Measurements from ENCODE around the gene IDI2. TPM values are rescaled to one million over a fixed set of nuclear protein-coding genes. Genes with fewer than 3 reads are reported as not detected.
A peak's percentile ranks its signal among the peaks of the same experiment; 100 is the strongest.
"Not testable (repeated sequence)": the region's sequence is repeated elsewhere in the genome, so short reads cannot be mapped to it uniquely, and the experiment has no call there.

The IDI2 gene
- total RNA-seq, 3 donors from 2014 or later (not counting 1 experiment from before 2014, with no cell fraction given), result not detected

GRCh38 chr10:1011696-1012095 lies 14.0 kb downstream of the IDI2 start:
- no peaks in the 10 kb centered on the region for H3K27me3 Mint-ChIP-seq (ENCODE audit: low read depth in 2 of 2)
- no peak for TF ChIP-seq CTCF (IDR thresholded peaks at IDR 0.05)
- no peak overlapping the region for H3K4me3 Mint-ChIP-seq
- H3K4me3 ChIP-seq (ENCODE audit: low read length), result no peak overlapping the region
- H3K9me3 ChIP-seq (ENCODE audit: control insufficient read depth, insufficient read depth, low read length), result no peaks in the 10 kb centered on the region
- peak overlapping the region; percentile 17 to 67 for H3K27ac Mint-ChIP-seq
- H3K36me3 Mint-ChIP-seq, result peaks cover 36% of the 10 kb centered on the region
- peaks cover 0 to 39% of the 10 kb centered on the region in 2 donors for H3K4me1 Mint-ChIP-seq
- H3K27me3 ChIP-seq (ENCODE audit: control insufficient read depth, insufficient read depth, low read length), result no peaks in the 10 kb centered on the region
- H3K4me1 ChIP-seq (ENCODE audit: control insufficient read depth, insufficient read depth, low read length), result no peaks in the 10 kb centered on the region
- H3K27ac ChIP-seq (ENCODE audit: low read length), result no peak overlapping the region
- intact Hi-C loops (cut with micrococcal nuclease), result loop anchor here (5.0 kb wide), 1 partner anchor 51 kb away; no protein-coding TSS in a partner anchor
- 96% methylated on average over 16 of the region's 16 CpGs for WGBS (ENCODE audit: insufficient coverage)
- peaks cover 82% of the 10 kb centered on the region for H3K36me3 ChIP-seq (ENCODE audit: control insufficient read depth, insufficient read depth, low read length)
- ATAC-seq (peak in 1 of 3 donors; percentile 15), DNase-seq (no peak)
- H3K9me3 Mint-ChIP-seq, result no peaks in the 10 kb centered on the region

GRCh38 chr10:1010703-1011102 lies 15.0 kb downstream of the IDI2 start:
- H3K9me3 Mint-ChIP-seq, result no peaks in the 10 kb centered on the region
- H3K27ac Mint-ChIP-seq, result peak overlapping the region in 1 of 2 donors; percentile 67

GRCh38 chr10:1009947-1010346 lies 15.7 kb downstream of the IDI2 start:
- intact Hi-C loops (cut with micrococcal nuclease), result loop anchor here (1.0 to 5.0 kb wide), 3 partner anchors 22 to 52 kb away; partner anchors contain the start of genes GTPBP4 and IDI1
- H3K27me3 ChIP-seq (ENCODE audit: control insufficient read depth, insufficient read depth, low read length); H3K4me1 ChIP-seq (ENCODE audit: control insufficient read depth, insufficient read depth, low read length); H3K9me3 ChIP-seq (ENCODE audit: control insufficient read depth, insufficient read depth, low read length); H3K4me3 Mint-ChIP-seq; H3K4me3 ChIP-seq (ENCODE audit: low read length); H3K9me3 Mint-ChIP-seq; H3K27me3 Mint-ChIP-seq (ENCODE audit: low read depth in 2 of 2): not testable (repeated sequence)
- ATAC-seq, result peak in 2 of 3 donors; percentile 91 to 93
- peaks cover 39% of the 10 kb centered on the region for H3K36me3 Mint-ChIP-seq
- peak overlapping the region in 1 of 2 donors; percentile 67 for H3K27ac Mint-ChIP-seq
- Histone ChIP-seq H3K27ac (ENCODE audit: low read length) (peak overlapping the region; percentile 63), H3K36me3 (ENCODE audit: control insufficient read depth, insufficient read depth, low read length) (peaks cover 80% of the 10 kb centered on the region)
- 78% methylated on average over 6 of the region's 8 CpGs for WGBS (ENCODE audit: insufficient coverage)
- DNase-seq, result peak in 1 of 2 donors; percentile 31
- H3K4me1 Mint-ChIP-seq, result peaks cover 0 to 39% of the 10 kb centered on the region in 2 donors

More at GRCh38 chr10:1010703-1011102, 15.0 kb downstream of the IDI2 start:
- H3K4me3 ChIP-seq (ENCODE audit: low read length), result no peak overlapping the region
- no peaks in the 10 kb centered on the region for H3K27me3 ChIP-seq (ENCODE audit: control insufficient read depth, insufficient read depth, low read length)
- peaks cover 35% of the 10 kb centered on the region for H3K36me3 Mint-ChIP-seq
- H3K36me3 ChIP-seq (ENCODE audit: control insufficient read depth, insufficient read depth, low read length), result peaks cover 79% of the 10 kb centered on the region
- no peaks in the 10 kb centered on the region for H3K9me3 ChIP-seq (ENCODE audit: control insufficient read depth, insufficient read depth, low read length)
- no peaks in the 10 kb centered on the region for H3K4me1 ChIP-seq (ENCODE audit: control insufficient read depth, insufficient read depth, low read length)
- TF ChIP-seq CTCF (IDR thresholded peaks at IDR 0.05), result no peak
- 98% methylated on average over 7 of the region's 7 CpGs for WGBS (ENCODE audit: insufficient coverage)
- H3K4me1 Mint-ChIP-seq, result peaks cover 0 to 39% of the 10 kb centered on the region in 2 donors
- H3K27me3 Mint-ChIP-seq (ENCODE audit: low read depth in 2 of 2), result no peaks in the 10 kb centered on the region
- DNase-seq, result no peak
- ATAC-seq, result no peak
- H3K4me3 Mint-ChIP-seq, result no peak overlapping the region
- intact Hi-C loops (cut with micrococcal nuclease), result loop anchor here (1.0 to 5.0 kb wide), 3 partner anchors 22 to 52 kb away; partner anchors contain the start of genes GTPBP4 and IDI1
- H3K27ac ChIP-seq (ENCODE audit: low read length), result no peak overlapping the region

- Mint-ChIP-seq H3K36me3 (peaks cover 39% of the 10 kb centered on the region), H3K9me3 (no peaks in the 10 kb centered on the region), H3K4me1 (peaks cover 0 to 39% of the 10 kb centered on the region in 2 donors), H3K27ac (peak overlapping the region in 1 of 2 donors; percentile 67), H3K4me3 (no peak overlapping the region), H3K27me3 (ENCODE audit: low read depth in 2 of 2) (no peaks in the 10 kb centered on the region)
- DNase-seq (no peak), ATAC-seq (no peak)
- 92% methylated on average over 7 of the region's 9 CpGs for WGBS (ENCODE audit: insufficient coverage)
- Histone ChIP-seq H3K27me3 (ENCODE audit: control insufficient read depth, insufficient read depth, low read length) (no peaks in the 10 kb centered on the region), H3K4me3 (ENCODE audit: low read length) (no peak overlapping the region), H3K4me1 (ENCODE audit: control insufficient read depth, insufficient read depth, low read length) (no peaks in the 10 kb centered on the region), H3K9me3 (ENCODE audit: control insufficient read depth, insufficient read depth, low read length) (no peaks in the 10 kb centered on the region), H3K36me3 (ENCODE audit: control insufficient read depth, insufficient read depth, low read length) (peaks cover 85% of the 10 kb centered on the region), H3K27ac (ENCODE audit: low read length) (peak overlapping the region; percentile 63)
- intact Hi-C loops (cut with micrococcal nuclease), result no loop called here
- TF ChIP-seq CTCF (IDR thresholded peaks at IDR 0.05), result no peak
These were observed 16.6 kb downstream of the IDI2 start for GRCh38 chr10:1009071-1009494.
